ENCODE measurements around the gene MAN2C1.

MAN2C1 gene

GRCh38 chr15:75380773-75381172 lies 12.4 kb upstream of the MAN2C1 start:
- no peak for TF ChIP-seq CTCF (IDR thresholded peaks at IDR 0.05; ENCODE audit: extremely low read depth, missing control alignments)
- no peak for DNase-seq (ENCODE audit: low spot score)

- no peak for DNase-seq (ENCODE audit: low spot score)
- TF ChIP-seq CTCF (IDR thresholded peaks at IDR 0.05; ENCODE audit: extremely low read depth, missing control alignments): no peak
Observed at GRCh38 chr15:75371901-75372688, 3.7 kb upstream of the MAN2C1 start.

GRCh38 chr15:75371486-75371885 lies 3.1 kb upstream of the MAN2C1 start:
- no peak for DNase-seq (ENCODE audit: low spot score)
- no peak for TF ChIP-seq CTCF (IDR thresholded peaks at IDR 0.05; ENCODE audit: extremely low read depth, missing control alignments)

- DNase-seq (ENCODE audit: low spot score): no peak
- TF ChIP-seq CTCF (IDR thresholded peaks at IDR 0.05; ENCODE audit: extremely low read depth, missing control alignments): no peak
Observed at GRCh38 chr15:75369897-75370581, 1.6 kb upstream of the MAN2C1 start.

- DNase-seq (ENCODE audit: low spot score): no peak
- no peak for TF ChIP-seq CTCF (IDR thresholded peaks at IDR 0.05; ENCODE audit: extremely low read depth, missing control alignments)
Observed at GRCh38 chr15:75368689-75369239, 357 bp upstream of the MAN2C1 start.

GRCh38 chr15:75367406-75367912 lies 948 bp downstream of the MAN2C1 start:
- DNase-seq (ENCODE audit: low spot score): no peak
- TF ChIP-seq CTCF (IDR thresholded peaks at IDR 0.05; ENCODE audit: extremely low read depth, missing control alignments): no peak

GRCh38 chr15:75367006-75367405 lies 1.4 kb downstream of the MAN2C1 start:
- TF ChIP-seq CTCF (IDR thresholded peaks at IDR 0.05; ENCODE audit: extremely low read depth, missing control alignments): no peak
- no peak for DNase-seq (ENCODE audit: low spot score)

Data from GM20000 (cell line).